AG09309 (cell line): ENCODE results near the gene AGO4.

Experiments
- DNase-seq: peaks from one replicate; pipeline ENCODE4 v3.0.0-alpha.2; 2010; ENCODE audit warnings: low read depth
- H3K4me3 ChIP-seq: 2 replicates; pipeline ENCODE4 v1.5.1; 2011; ENCODE audit warnings: mild to moderate bottlenecking, low read depth, low read length, moderate library complexity; ENCODE audit not compliant: control insufficient read depth
- CTCF ChIP-seq: IDR thresholded peaks from 2 replicates; pipeline ENCODE4 v1.5.1; 2011; ENCODE audit warnings: mild to moderate bottlenecking, low read depth, low read length, inconsistent platforms; ENCODE audit not compliant: insufficient read depth, control insufficient read depth; ENCODE audit errors: missing control alignments

Gene AGO4

GRCh38 chr1:35894656-35895055 lies 86.8 kb downstream of the AGO4 start:
- no peak for TF ChIP-seq CTCF
- H3K4me3 ChIP-seq, result no peak overlapping the region
- no peak for DNase-seq

- no peak for DNase-seq
- H3K4me3 ChIP-seq, result no peak overlapping the region
- TF ChIP-seq CTCF, result peak; percentile 11
These were observed 92.1 kb downstream of the AGO4 start for GRCh38 chr1:35899941-35900340.

GRCh38 chr1:35901235-35901634 lies 93.4 kb downstream of the AGO4 start:
- no peak overlapping the region for H3K4me3 ChIP-seq
- TF ChIP-seq CTCF, result no peak
- DNase-seq, result no peak

GRCh38 chr1:35902671-35903070 lies 94.9 kb downstream of the AGO4 start:
- no peak for DNase-seq
- no peak overlapping the region for H3K4me3 ChIP-seq
- TF ChIP-seq CTCF, result no peak
